K562 (cell line): ENCODE measurements around the gene WDFY2.

Experiments used
- ATF7 ChIP-seq: fragments of 450-650 bp; IDR thresholded peaks from 2 replicates; pipeline ENCODE4 v1.7.1; 2014; ENCODE audit warnings: mild to moderate bottlenecking, moderate library complexity
- CTCF ChIP-seq, 3 experiments: IDR thresholded peaks in 2 of 3; conservative IDR thresholded peaks in 1 of 3; 2 replicates each; pipeline ENCODE4 v1.5.1; 2011 to 2012; ENCODE audit warnings: low read length in 3 of 3, mild to moderate bottlenecking in 3 of 3, control low read depth in 2 of 3, improper control_type of control experiment in 1 of 3, inconsistent platforms in 1 of 3, low read depth in 1 of 3, mixed read lengths in 1 of 3, moderate library complexity in 1 of 3; ENCODE audit not compliant: insufficient read depth in 2 of 3
- FOXA3 ChIP-seq, 2 experiments: fragments of 450-650 bp in 1 of 2; sonication (generic) in 1 of 2; formaldehyde crosslinking; IDR thresholded peaks in 1 of 2; conservative IDR thresholded peaks in 1 of 2; 2 replicates each; pipeline versions ENCODE4 v1.4.0 to v1.8.0; 2020 to 2022; ENCODE audit warnings: mild to moderate bottlenecking in 2 of 2, missing genetic modification reagents in 1 of 2
- HDAC2 ChIP-seq: fragments of 450-650 bp; IDR thresholded peaks from 2 replicates; pipeline ENCODE4 v1.6.1; 2016; ENCODE audit warnings: mild to moderate bottlenecking
- MTA3 ChIP-seq: fragments of 450-650 bp; formaldehyde crosslinking; IDR thresholded peaks from 2 replicates; pipeline ENCODE4 v1.6.1; 2017; ENCODE audit warnings: mild to moderate bottlenecking, borderline replicate concordance
- NFIC ChIP-seq: fragments of 450-650 bp; IDR thresholded peaks from 2 replicates; pipeline ENCODE4 v1.6.1; 2017; ENCODE audit warnings: mild to moderate bottlenecking, inconsistent platforms
- NR1H2 ChIP-seq: sonication (generic); formaldehyde crosslinking; IDR thresholded peaks from 2 replicates; pipeline ENCODE4 v1.4.0; 2020; ENCODE audit warnings: mild to moderate bottlenecking, missing genetic modification reagents
- POLR2AphosphoS2 ChIP-seq: IDR thresholded peaks from 2 replicates; pipeline ENCODE4 v1.6.1; 2012; ENCODE audit warnings: low read length, improper control_type of control experiment
- POLR2AphosphoS5 ChIP-seq: IDR thresholded peaks from 2 replicates; pipeline ENCODE4 v1.6.1; 2011; ENCODE audit warnings: mild to moderate bottlenecking, low read depth, low read length, moderate library complexity; ENCODE audit not compliant: control insufficient read depth, insufficient read depth
- POLR2B ChIP-seq: fragments of 450-650 bp; IDR thresholded peaks from 2 replicates; pipeline ENCODE4 v1.6.1; 2018; ENCODE audit warnings: low read depth; ENCODE audit not compliant: partially characterized antibody
- USF1 ChIP-seq: sonication (generic); formaldehyde crosslinking; IDR thresholded peaks from 2 replicates; pipeline ENCODE4 v1.9.0; 2022; ENCODE audit warnings: mild to moderate bottlenecking, missing genetic modification reagents
- ZFP36 ChIP-seq: fragments of 150-350 bp; IDR thresholded peaks from 2 replicates; pipeline ENCODE4 v1.6.1; 2018; ENCODE audit warnings: low read length, low read depth; ENCODE audit not compliant: partially characterized antibody
- ZNF318 ChIP-seq, 2 experiments: fragments of 450-650 bp; IDR thresholded peaks; 2 replicates each; pipeline ENCODE4 v1.6.1; 2016; ENCODE audit warnings: mild to moderate bottlenecking in 2 of 2, borderline replicate concordance in 1 of 2, low read depth in 1 of 2, moderate library complexity in 1 of 2
- ZNF551 ChIP-seq: fragments of 250-450 bp; sonication (Bioruptor Pico); IDR thresholded peaks from 2 replicates; pipeline ENCODE4 v1.5.0; 2021; ENCODE audit warnings: mild to moderate bottlenecking, moderate library complexity

- TF ChIP-seq FOXA3 (CRISPR knock-in tag; conservative IDR thresholded peaks at IDR 0.05 in 1 of 2, IDR thresholded peaks at IDR 0.05 in 1 of 2) = no peak
- no peak for TF ChIP-seq MTA3
- TF ChIP-seq USF1 (CRISPR knock-in tag) = no peak
- no peak for TF ChIP-seq NFIC
- TF ChIP-seq ZFP36 = no peak
- no peak for TF ChIP-seq ZNF551
- no peak for TF ChIP-seq ATF7
- TF ChIP-seq NR1H2 = no peak
- no peak for TF ChIP-seq POLR2AphosphoS2
- no peak for TF ChIP-seq ZNF318 (IDR thresholded peaks at IDR 0.05; ENCODE audit: borderline replicate concordance in 1 of 2, low read depth in 1 of 2)
- no peak for TF ChIP-seq HDAC2
- TF ChIP-seq POLR2B = no peak
- TF ChIP-seq CTCF (IDR thresholded peaks at IDR 0.05 in 2 of 3, conservative IDR thresholded peaks at IDR 0.05 in 1 of 3; ENCODE audit: insufficient read depth in 2 of 3, low read depth in 1 of 3, low read length in 3 of 3) = no peak
- no peak for TF ChIP-seq POLR2AphosphoS5
Measured at GRCh38 chr13:51713807-51714206, 129.5 kb downstream of the WDFY2 start.
